HEK293 (cell line): ENCODE data around the gene TNN.

Experiments used
- BCL11B ChIP-seq: fragments of 450-650 bp; formaldehyde crosslinking; IDR thresholded peaks from 2 replicates; pipeline ENCODE4 v1.5.1; 2016; ENCODE audit warnings: low read depth, missing biosample characterization, missing genetic modification characterization
- FEZF1 ChIP-seq: fragments of 450-650 bp; formaldehyde crosslinking; IDR thresholded peaks from 2 replicates; pipeline ENCODE4 v1.5.1; 2016; ENCODE audit warnings: missing biosample characterization, missing genetic modification characterization
- KLF1 ChIP-seq: fragments of 450-650 bp; formaldehyde crosslinking; IDR thresholded peaks from 2 replicates; pipeline ENCODE4 v1.5.1; 2016; ENCODE audit warnings: missing biosample characterization, missing genetic modification characterization
- OSR2 ChIP-seq: fragments of 450-650 bp; formaldehyde crosslinking; IDR thresholded peaks from 2 replicates; pipeline ENCODE4 v1.5.1; 2016; ENCODE audit warnings: missing biosample characterization, missing genetic modification characterization
- ZBTB1 ChIP-seq: fragments of 450-650 bp; formaldehyde crosslinking; IDR thresholded peaks from 2 replicates; pipeline ENCODE4 v1.5.1; 2016; ENCODE audit warnings: missing biosample characterization, missing genetic modification characterization
- ZFP69B ChIP-seq: fragments of 450-650 bp; formaldehyde crosslinking; IDR thresholded peaks from 2 replicates; pipeline ENCODE4 v1.5.1; 2016; ENCODE audit warnings: missing biosample characterization, missing genetic modification characterization
- ZNF184 ChIP-seq: fragments of 450-650 bp; IDR thresholded peaks from 2 replicates; pipeline ENCODE4 v1.5.1; 2018; ENCODE audit warnings: missing biosample characterization, mild to moderate bottlenecking, missing genetic modification characterization
- ZNF214 ChIP-seq: fragments of 450-650 bp; formaldehyde crosslinking; IDR thresholded peaks from 2 replicates; pipeline ENCODE4 v1.5.1; 2017; ENCODE audit warnings: missing biosample characterization, mild to moderate bottlenecking, missing genetic modification characterization, borderline replicate concordance
- ZNF311 ChIP-seq: fragments of 450-650 bp; formaldehyde crosslinking; IDR thresholded peaks from 2 replicates; pipeline ENCODE4 v1.5.1; 2017; ENCODE audit warnings: missing biosample characterization, missing genetic modification characterization, borderline replicate concordance
- ZNF404 ChIP-seq: fragments of 450-650 bp; formaldehyde crosslinking; IDR thresholded peaks from 2 replicates; pipeline ENCODE4 v1.5.1; 2017; ENCODE audit warnings: missing biosample characterization, missing genetic modification characterization
- ZNF549 ChIP-seq: fragments of 450-650 bp; IDR thresholded peaks from 2 replicates; pipeline ENCODE4 v1.5.1; 2018; ENCODE audit warnings: missing biosample characterization, missing genetic modification characterization, mild to moderate bottlenecking, inconsistent platforms, moderate library complexity
- ZNF600 ChIP-seq: fragments of 450-650 bp; formaldehyde crosslinking; IDR thresholded peaks from 2 replicates; pipeline ENCODE4 v1.5.1; 2016; ENCODE audit warnings: missing biosample characterization, missing genetic modification characterization
- ZNF623 ChIP-seq: fragments of 450-650 bp; formaldehyde crosslinking; IDR thresholded peaks from 2 replicates; pipeline ENCODE4 v1.5.1; 2016; ENCODE audit warnings: missing biosample characterization, missing genetic modification characterization
- ZNF777 ChIP-seq: fragments of 450-650 bp; formaldehyde crosslinking; IDR thresholded peaks from 2 replicates; pipeline ENCODE4 v1.5.1; 2017; ENCODE audit warnings: missing biosample characterization, missing genetic modification characterization, borderline replicate concordance
- ZNF837 ChIP-seq: fragments of 450-650 bp; formaldehyde crosslinking; IDR thresholded peaks from 2 replicates; pipeline ENCODE4 v1.5.1; 2016; ENCODE audit warnings: missing biosample characterization, missing genetic modification characterization
- ZXDB ChIP-seq: fragments of 450-650 bp; formaldehyde crosslinking; IDR thresholded peaks from 2 replicates; pipeline ENCODE4 v1.5.1; 2016; ENCODE audit warnings: missing biosample characterization, missing genetic modification characterization
- TF ChIP-seq, protein P1 (sequence below): fragments of 450-650 bp; formaldehyde crosslinking; IDR thresholded peaks from 2 replicates; pipeline ENCODE4 v1.5.1; 2016; ENCODE audit warnings: missing biosample characterization, missing genetic modification characterization, borderline replicate concordance
- TF ChIP-seq, protein P2 (sequence below): fragments of 450-650 bp; formaldehyde crosslinking; IDR thresholded peaks from 2 replicates; pipeline ENCODE4 v1.5.1; 2016; ENCODE audit warnings: missing biosample characterization, missing genetic modification characterization
- TF ChIP-seq, protein P3 (sequence below): fragments of 450-650 bp; formaldehyde crosslinking; IDR thresholded peaks from 2 replicates; pipeline ENCODE4 v1.5.1; 2016; ENCODE audit warnings: missing biosample characterization, missing genetic modification characterization
- TF ChIP-seq, protein P4 (sequence below): fragments of 450-650 bp; formaldehyde crosslinking; IDR thresholded peaks from 2 replicates; pipeline ENCODE4 v1.5.1; 2017; ENCODE audit warnings: missing biosample characterization, missing genetic modification characterization
- TF ChIP-seq, protein P5 (sequence below): fragments of 450-650 bp; formaldehyde crosslinking; IDR thresholded peaks from 2 replicates; pipeline ENCODE4 v1.5.1; 2016; ENCODE audit warnings: missing biosample characterization, missing genetic modification characterization, low read depth
- TF ChIP-seq, protein P6 (sequence below): fragments of 450-650 bp; formaldehyde crosslinking; IDR thresholded peaks from 2 replicates; pipeline ENCODE4 v1.5.1; 2016; ENCODE audit warnings: missing biosample characterization, missing genetic modification characterization
- TF ChIP-seq, protein P7 (sequence below): fragments of 450-650 bp; formaldehyde crosslinking; IDR thresholded peaks from 2 replicates; pipeline ENCODE4 v1.5.1; 2017; ENCODE audit warnings: missing biosample characterization, mild to moderate bottlenecking, missing genetic modification characterization, moderate library complexity

The TNN gene

DNA sequence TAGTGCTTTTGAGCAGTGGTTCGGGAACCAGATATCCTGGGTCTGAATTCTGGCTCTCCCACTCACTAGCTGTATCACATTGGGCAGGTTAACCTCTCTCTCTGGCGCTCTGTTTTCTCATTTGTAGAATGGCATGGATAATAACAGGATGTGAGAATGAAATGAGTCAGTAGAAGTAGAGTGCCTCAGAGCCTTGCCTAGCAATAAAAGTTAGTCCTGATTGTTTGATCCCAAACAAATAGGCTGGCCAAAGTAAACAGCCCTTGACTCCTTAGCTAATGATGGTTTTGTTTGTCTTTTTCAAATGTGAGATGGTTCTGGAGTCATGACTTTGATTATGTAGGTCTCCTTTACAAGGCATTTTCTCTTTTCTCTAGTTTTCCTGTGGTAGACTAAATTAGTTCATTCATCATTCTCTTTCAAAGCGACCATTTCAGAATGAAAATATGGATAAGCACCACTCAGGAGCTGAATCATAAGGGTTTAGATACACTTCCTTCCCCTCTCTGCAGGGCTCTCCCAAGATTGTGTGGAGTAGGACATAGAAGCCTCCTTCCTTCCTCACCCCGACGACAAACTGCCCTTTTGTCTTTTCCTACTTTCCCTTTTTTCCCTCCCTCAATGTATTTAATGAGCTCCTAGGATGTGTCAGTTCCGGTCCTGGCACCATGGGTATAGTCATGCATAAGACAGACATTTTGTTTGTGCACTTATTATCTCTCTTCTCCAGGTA is 101.8 kb downstream of the TNN start (continued):
- TF ChIP-seq, protein P1, sequence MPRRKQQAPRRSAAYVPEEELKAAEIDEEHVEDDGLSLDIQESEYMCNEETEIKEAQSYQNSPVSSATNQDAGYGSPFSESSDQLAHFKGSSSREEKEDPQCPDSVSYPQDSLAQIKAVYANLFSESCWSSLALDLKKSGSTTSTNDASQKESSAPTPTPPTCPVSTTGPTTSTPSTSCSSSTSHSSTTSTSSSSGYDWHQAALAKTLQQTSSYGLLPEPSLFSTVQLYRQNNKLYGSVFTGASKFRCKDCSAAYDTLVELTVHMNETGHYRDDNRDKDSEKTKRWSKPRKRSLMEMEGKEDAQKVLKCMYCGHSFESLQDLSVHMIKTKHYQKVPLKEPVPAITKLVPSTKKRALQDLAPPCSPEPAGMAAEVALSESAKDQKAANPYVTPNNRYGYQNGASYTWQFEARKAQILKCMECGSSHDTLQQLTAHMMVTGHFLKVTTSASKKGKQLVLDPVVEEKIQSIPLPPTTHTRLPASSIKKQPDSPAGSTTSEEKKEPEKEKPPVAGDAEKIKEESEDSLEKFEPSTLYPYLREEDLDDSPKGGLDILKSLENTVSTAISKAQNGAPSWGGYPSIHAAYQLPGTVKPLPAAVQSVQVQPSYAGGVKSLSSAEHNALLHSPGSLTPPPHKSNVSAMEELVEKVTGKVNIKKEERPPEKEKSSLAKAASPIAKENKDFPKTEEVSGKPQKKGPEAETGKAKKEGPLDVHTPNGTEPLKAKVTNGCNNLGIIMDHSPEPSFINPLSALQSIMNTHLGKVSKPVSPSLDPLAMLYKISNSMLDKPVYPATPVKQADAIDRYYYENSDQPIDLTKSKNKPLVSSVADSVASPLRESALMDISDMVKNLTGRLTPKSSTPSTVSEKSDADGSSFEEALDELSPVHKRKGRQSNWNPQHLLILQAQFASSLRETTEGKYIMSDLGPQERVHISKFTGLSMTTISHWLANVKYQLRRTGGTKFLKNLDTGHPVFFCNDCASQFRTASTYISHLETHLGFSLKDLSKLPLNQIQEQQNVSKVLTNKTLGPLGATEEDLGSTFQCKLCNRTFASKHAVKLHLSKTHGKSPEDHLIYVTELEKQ (tag by site-specific recombination): peak; percentile 62; the same call in 1 of the 2 replicates
- TF ChIP-seq ZNF777: no peak
- TF ChIP-seq BCL11B (tag by site-specific recombination): no peak
- no peak for TF ChIP-seq ZNF214
- no peak for TF ChIP-seq KLF1 (tag by site-specific recombination)
- no peak for TF ChIP-seq ZNF311
- TF ChIP-seq, protein P2, sequence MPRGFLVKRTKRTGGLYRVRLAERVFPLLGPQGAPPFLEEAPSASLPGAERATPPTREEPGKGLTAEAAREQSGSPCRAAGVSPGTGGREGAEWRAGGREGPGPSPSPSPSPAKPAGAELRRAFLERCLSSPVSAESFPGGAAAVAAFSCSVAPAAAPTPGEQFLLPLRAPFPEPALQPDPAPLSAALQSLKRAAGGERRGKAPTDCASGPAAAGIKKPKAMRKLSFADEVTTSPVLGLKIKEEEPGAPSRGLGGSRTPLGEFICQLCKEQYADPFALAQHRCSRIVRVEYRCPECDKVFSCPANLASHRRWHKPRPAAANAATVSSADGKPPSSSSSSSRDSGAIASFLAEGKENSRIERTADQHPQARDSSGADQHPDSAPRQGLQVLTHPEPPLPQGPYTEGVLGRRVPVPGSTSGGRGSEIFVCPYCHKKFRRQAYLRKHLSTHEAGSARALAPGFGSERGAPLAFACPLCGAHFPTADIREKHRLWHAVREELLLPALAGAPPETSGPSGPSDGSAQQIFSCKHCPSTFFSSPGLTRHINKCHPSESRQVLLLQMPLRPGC (tag by site-specific recombination): peak; percentile 81
- peak; percentile 65; the same call in 1 of the 2 replicates for TF ChIP-seq OSR2 (tag by site-specific recombination)
- TF ChIP-seq, protein P3, sequence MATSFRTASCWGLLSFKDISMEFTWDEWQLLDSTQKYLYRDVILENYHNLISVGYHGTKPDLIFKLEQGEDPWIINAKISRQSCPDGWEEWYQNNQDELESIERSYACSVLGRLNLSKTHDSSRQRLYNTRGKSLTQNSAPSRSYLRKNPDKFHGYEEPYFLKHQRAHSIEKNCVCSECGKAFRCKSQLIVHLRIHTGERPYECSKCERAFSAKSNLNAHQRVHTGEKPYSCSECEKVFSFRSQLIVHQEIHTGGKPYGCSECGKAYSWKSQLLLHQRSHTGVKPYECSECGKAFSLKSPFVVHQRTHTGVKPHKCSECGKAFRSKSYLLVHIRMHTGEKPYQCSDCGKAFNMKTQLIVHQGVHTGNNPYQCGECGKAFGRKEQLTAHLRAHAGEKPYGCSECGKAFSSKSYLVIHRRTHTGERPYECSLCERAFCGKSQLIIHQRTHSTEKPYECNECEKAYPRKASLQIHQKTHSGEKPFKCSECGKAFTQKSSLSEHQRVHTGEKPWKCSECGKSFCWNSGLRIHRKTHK (tag by site-specific recombination): no peak
- TF ChIP-seq ZNF184 (tag by site-specific recombination): 0 out of 2 replicates have a peak, but pooled peaks have one; percentile 11
- TF ChIP-seq, protein P4, sequence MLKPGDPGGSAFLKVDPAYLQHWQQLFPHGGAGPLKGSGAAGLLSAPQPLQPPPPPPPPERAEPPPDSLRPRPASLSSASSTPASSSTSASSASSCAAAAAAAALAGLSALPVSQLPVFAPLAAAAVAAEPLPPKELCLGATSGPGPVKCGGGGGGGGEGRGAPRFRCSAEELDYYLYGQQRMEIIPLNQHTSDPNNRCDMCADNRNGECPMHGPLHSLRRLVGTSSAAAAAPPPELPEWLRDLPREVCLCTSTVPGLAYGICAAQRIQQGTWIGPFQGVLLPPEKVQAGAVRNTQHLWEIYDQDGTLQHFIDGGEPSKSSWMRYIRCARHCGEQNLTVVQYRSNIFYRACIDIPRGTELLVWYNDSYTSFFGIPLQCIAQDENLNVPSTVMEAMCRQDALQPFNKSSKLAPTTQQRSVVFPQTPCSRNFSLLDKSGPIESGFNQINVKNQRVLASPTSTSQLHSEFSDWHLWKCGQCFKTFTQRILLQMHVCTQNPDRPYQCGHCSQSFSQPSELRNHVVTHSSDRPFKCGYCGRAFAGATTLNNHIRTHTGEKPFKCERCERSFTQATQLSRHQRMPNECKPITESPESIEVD (tag by site-specific recombination): peak; percentile 86
- TF ChIP-seq FEZF1 (tag by site-specific recombination): peak; percentile 46; the same call in 1 of the 2 replicates
- no peak for TF ChIP-seq ZFP69B
- TF ChIP-seq, protein P5, sequence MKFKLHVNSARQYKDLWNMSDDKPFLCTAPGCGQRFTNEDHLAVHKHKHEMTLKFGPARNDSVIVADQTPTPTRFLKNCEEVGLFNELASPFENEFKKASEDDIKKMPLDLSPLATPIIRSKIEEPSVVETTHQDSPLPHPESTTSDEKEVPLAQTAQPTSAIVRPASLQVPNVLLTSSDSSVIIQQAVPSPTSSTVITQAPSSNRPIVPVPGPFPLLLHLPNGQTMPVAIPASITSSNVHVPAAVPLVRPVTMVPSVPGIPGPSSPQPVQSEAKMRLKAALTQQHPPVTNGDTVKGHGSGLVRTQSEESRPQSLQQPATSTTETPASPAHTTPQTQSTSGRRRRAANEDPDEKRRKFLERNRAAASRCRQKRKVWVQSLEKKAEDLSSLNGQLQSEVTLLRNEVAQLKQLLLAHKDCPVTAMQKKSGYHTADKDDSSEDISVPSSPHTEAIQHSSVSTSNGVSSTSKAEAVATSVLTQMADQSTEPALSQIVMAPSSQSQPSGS: no peak
- TF ChIP-seq ZBTB1 (tag by site-specific recombination): no peak
- TF ChIP-seq, protein P6, sequence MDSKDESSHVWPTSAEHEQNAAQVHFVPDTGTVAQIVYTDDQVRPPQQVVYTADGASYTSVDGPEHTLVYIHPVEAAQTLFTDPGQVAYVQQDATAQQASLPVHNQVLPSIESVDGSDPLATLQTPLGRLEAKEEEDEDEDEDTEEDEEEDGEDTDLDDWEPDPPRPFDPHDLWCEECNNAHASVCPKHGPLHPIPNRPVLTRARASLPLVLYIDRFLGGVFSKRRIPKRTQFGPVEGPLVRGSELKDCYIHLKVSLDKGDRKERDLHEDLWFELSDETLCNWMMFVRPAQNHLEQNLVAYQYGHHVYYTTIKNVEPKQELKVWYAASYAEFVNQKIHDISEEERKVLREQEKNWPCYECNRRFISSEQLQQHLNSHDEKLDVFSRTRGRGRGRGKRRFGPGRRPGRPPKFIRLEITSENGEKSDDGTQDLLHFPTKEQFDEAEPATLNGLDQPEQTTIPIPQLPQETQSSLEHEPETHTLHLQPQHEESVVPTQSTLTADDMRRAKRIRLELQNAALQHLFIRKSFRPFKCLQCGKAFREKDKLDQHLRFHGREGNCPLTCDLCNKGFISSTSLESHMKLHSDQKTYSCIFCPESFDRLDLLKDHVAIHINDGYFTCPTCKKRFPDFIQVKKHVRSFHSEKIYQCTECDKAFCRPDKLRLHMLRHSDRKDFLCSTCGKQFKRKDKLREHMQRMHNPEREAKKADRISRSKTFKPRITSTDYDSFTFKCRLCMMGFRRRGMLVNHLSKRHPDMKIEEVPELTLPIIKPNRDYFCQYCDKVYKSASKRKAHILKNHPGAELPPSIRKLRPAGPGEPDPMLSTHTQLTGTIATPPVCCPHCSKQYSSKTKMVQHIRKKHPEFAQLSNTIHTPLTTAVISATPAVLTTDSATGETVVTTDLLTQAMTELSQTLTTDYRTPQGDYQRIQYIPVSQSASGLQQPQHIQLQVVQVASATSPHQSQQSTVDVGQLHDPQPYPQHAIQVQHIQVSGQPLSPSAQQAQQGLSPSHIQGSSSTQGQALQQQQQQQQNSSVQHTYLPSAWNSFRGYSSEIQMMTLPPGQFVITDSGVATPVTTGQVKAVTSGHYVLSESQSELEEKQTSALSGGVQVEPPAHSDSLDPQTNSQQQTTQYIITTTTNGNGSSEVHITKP (tag by site-specific recombination): peak; percentile 39; the same call in 1 of the 2 replicates
- TF ChIP-seq ZNF623: no peak
- TF ChIP-seq, protein P7, sequence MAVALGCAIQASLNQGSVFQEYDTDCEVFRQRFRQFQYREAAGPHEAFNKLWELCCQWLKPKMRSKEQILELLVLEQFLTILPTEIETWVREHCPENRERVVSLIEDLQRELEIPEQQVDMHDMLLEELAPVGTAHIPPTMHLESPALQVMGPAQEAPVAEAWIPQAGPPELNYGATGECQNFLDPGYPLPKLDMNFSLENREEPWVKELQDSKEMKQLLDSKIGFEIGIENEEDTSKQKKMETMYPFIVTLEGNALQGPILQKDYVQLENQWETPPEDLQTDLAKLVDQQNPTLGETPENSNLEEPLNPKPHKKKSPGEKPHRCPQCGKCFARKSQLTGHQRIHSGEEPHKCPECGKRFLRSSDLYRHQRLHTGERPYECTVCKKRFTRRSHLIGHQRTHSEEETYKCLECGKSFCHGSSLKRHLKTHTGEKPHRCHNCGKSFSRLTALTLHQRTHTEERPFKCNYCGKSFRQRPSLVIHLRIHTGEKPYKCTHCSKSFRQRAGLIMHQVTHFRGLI (tag by site-specific recombination): no peak
- TF ChIP-seq ZXDB (tag by site-specific recombination): 0 out of 2 replicates have a peak, but pooled peaks have one; percentile 15
- no peak for TF ChIP-seq ZNF837 (tag by site-specific recombination)
- peak; percentile 82 for TF ChIP-seq ZNF600 (tag by site-specific recombination)
- no peak for TF ChIP-seq ZNF404 (tag by site-specific recombination)
- TF ChIP-seq ZNF549 (tag by site-specific recombination): no peak
